ENCODE measurements around the gene TMEM270.
"Not testable (repeated sequence)": the region's sequence is repeated elsewhere in the genome, so short reads cannot be mapped to it uniquely, and the experiment has no call there.

TMEM270 gene

GRCh38 chr7:73861305-73861704 lies 346 bp downstream of the TMEM270 start:
- DNase-seq (ENCODE audit: low spot score), result no peak

GRCh38 chr7:73864981-73865711 lies 4.2 kb downstream of the TMEM270 start:
- DNase-seq (ENCODE audit: low spot score), result no peak

- DNase-seq (ENCODE audit: low spot score), result peak; percentile 73
These were observed 4.9 kb downstream of the TMEM270 start for GRCh38 chr7:73865738-73866445.

- no peak for DNase-seq (ENCODE audit: low spot score)
These were observed 5.4 kb downstream of the TMEM270 start for GRCh38 chr7:73866446-73866767.

- peak; percentile 52 for DNase-seq (ENCODE audit: low spot score)
These were observed 8.2 kb downstream of the TMEM270 start for GRCh38 chr7:73869011-73869798.

- DNase-seq (ENCODE audit: low spot score), result no peak
These were observed 9.1 kb downstream of the TMEM270 start for GRCh38 chr7:73870041-73870492.

- no peak for DNase-seq (ENCODE audit: low spot score)
These were observed 10.4 kb downstream of the TMEM270 start for GRCh38 chr7:73871163-73872011.

GRCh38 chr7:73872056-73872908 lies 11.3 kb downstream of the TMEM270 start:
- DNase-seq (ENCODE audit: low spot score), result no peak

GRCh38 chr7:73876361-73876760 lies 15.4 kb downstream of the TMEM270 start:
- no peak for DNase-seq (ENCODE audit: low spot score)

GRCh38 chr7:73876973-73877372 lies 16.0 kb downstream of the TMEM270 start:
- no peak for DNase-seq (ENCODE audit: low spot score)

- peak; percentile 75 for DNase-seq (ENCODE audit: low spot score)
These were observed 19.2 kb downstream of the TMEM270 start for GRCh38 chr7:73879977-73880681.

- DNase-seq (ENCODE audit: low spot score), result no peak
These were observed 19.9 kb downstream of the TMEM270 start for GRCh38 chr7:73880755-73881328.

GRCh38 chr7:73881352-73882046 lies 20.5 kb downstream of the TMEM270 start:
- no peak for DNase-seq (ENCODE audit: low spot score)

- no peak for DNase-seq (ENCODE audit: low spot score)
These were observed 21.1 kb downstream of the TMEM270 start for GRCh38 chr7:73882047-73882402.

GRCh38 chr7:73884867-73885422 lies 24.0 kb downstream of the TMEM270 start:
- not testable (repeated sequence) for DNase-seq (ENCODE audit: low spot score)

- no peak for DNase-seq (ENCODE audit: low spot score)
These were observed 24.5 kb downstream of the TMEM270 start for GRCh38 chr7:73885433-73885974.

GRCh38 chr7:73885975-73886798 lies 25.2 kb downstream of the TMEM270 start:
- DNase-seq (ENCODE audit: low spot score), result peak; percentile 66

GRCh38 chr7:73887762-73888161 lies 26.8 kb downstream of the TMEM270 start:
- DNase-seq (ENCODE audit: low spot score), result no peak

Measured in AG08396 (cell line).